ENCODE results near the gene KIF24.

DNA sequence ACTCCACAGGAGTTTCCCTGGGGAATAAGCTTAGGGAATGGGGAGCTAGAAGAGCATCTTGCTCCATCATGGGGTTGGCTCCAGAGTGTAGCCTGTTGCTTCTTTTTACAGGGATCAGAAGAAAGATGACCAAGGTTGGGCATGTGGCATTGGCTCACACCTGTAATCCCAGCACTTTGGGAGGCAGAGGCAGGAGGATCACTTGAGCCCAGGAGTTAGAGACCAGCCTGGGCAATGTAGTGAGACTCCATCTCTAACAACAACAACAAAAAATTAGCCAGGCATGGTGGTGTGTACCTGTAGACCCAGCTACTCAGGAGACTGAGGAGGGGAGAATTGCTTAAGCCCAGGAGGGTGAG is 18.7 kb upstream of the KIF24 start:
- TF ChIP-seq SIN3A (conservative IDR thresholded peaks at IDR 0.05 in 1 of 2, IDR thresholded peaks at IDR 0.05 in 1 of 2; ENCODE audit: low read depth in 1 of 2, low read length in 2 of 2) (no peak), TCF12 (IDR thresholded peaks at IDR 0.05; ENCODE audit: low read depth, low read length) (no peak), POLR2AphosphoS5 (IDR thresholded peaks at IDR 0.05; ENCODE audit: low read depth, low read length) (no peak), RAD21 (IDR thresholded peaks at IDR 0.05 in 1 of 2, conservative IDR thresholded peaks at IDR 0.05 in 1 of 2; ENCODE audit: low read depth in 2 of 2, low read length in 2 of 2) (no peak), RFX5 (IDR thresholded peaks at IDR 0.05; ENCODE audit: borderline replicate concordance, low read depth, low read length) (no peak), MAFK (IDR thresholded peaks at IDR 0.05; ENCODE audit: low read depth, low read length) (no peak), SIX5 (IDR thresholded peaks at IDR 0.05; ENCODE audit: low read depth, low read length) (no peak), SP2 (IDR thresholded peaks at IDR 0.05; ENCODE audit: low read length) (no peak), TAF1 (IDR thresholded peaks at IDR 0.05; ENCODE audit: low read depth, low read length) (no peak), SP4 (IDR thresholded peaks at IDR 0.05; ENCODE audit: low read length) (no peak), POLR2A (IDR thresholded peaks at IDR 0.05; ENCODE audit: control extremely low read depth in 1 of 2, low read depth in 2 of 2, low read length in 2 of 2) (no peak), SIRT6 (IDR thresholded peaks at IDR 0.05; ENCODE audit: low read length) (no peak)
- TF ChIP-seq, protein P1, sequence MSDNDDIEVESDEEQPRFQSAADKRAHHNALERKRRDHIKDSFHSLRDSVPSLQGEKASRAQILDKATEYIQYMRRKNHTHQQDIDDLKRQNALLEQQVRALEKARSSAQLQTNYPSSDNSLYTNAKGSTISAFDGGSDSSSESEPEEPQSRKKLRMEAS (IDR thresholded peaks at IDR 0.05), result no peak
- TF ChIP-seq, protein P2, sequence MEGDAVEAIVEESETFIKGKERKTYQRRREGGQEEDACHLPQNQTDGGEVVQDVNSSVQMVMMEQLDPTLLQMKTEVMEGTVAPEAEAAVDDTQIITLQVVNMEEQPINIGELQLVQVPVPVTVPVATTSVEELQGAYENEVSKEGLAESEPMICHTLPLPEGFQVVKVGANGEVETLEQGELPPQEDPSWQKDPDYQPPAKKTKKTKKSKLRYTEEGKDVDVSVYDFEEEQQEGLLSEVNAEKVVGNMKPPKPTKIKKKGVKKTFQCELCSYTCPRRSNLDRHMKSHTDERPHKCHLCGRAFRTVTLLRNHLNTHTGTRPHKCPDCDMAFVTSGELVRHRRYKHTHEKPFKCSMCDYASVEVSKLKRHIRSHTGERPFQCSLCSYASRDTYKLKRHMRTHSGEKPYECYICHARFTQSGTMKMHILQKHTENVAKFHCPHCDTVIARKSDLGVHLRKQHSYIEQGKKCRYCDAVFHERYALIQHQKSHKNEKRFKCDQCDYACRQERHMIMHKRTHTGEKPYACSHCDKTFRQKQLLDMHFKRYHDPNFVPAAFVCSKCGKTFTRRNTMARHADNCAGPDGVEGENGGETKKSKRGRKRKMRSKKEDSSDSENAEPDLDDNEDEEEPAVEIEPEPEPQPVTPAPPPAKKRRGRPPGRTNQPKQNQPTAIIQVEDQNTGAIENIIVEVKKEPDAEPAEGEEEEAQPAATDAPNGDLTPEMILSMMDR (IDR thresholded peaks at IDR 0.05; ENCODE audit: control extremely low read depth in 1 of 3, insufficient read depth in 1 of 3, low read depth in 1 of 3, low read length in 3 of 3), result no peak

All from H1 (cell line).